Liver (tissue), 9 donors: ENCODE results near the gene CDH23. TPM values are rescaled to one million over a fixed set of nuclear protein-coding genes. Genes with fewer than 3 reads are reported as not detected.

Source experiments
- DNase-seq: peaks from one replicate; pipeline ENCODE4 v3.0.0-alpha.2; 2017; ENCODE audit warnings: low spot score
- H3K27ac ChIP-seq, 2 donors: one replicate each; pipeline ENCODE4 v1.7.0; 2013; ENCODE audit warnings: inconsistent platforms in 2 of 2, low read length in 2 of 2, control low read depth in 1 of 2, low read depth in 1 of 2, mild to moderate bottlenecking in 1 of 2
- H3K27me3 ChIP-seq, 4 donors: one replicate each; pipeline versions ENCODE4 v1.6.1 to v1.7.0; 2013; ENCODE audit warnings: low read length in 3 of 4, inconsistent platforms in 1 of 4, mild to moderate bottlenecking in 1 of 4, moderate library complexity in 1 of 4; ENCODE audit not compliant: control insufficient read depth in 4 of 4, insufficient read depth in 4 of 4
- H3K36me3 ChIP-seq, 4 donors: one replicate each; pipeline versions ENCODE4 v1.6.1 to v1.7.0; 2013; ENCODE audit warnings: low read length in 3 of 4, mild to moderate bottlenecking in 3 of 4, low read depth in 1 of 4, moderate library complexity in 1 of 4; ENCODE audit not compliant: control insufficient read depth in 4 of 4, insufficient read depth in 3 of 4
- H3K4me1 ChIP-seq, 4 donors: one replicate each; pipeline versions ENCODE4 v1.6.1 to v1.7.0; 2013; ENCODE audit warnings: low read length in 3 of 4, mild to moderate bottlenecking in 3 of 4, moderate library complexity in 1 of 4; ENCODE audit not compliant: control insufficient read depth in 4 of 4, insufficient read depth in 4 of 4
- H3K4me3 ChIP-seq, 3 donors: one replicate each; pipeline versions ENCODE4 v1.6.1 to v1.7.0; 2013; ENCODE audit warnings: low read length in 3 of 3, control low read depth in 1 of 3, low read depth in 1 of 3, mild to moderate bottlenecking in 1 of 3
- H3K9ac ChIP-seq, 2 donors: one replicate each; pipeline ENCODE4 v1.7.0; 2013; ENCODE audit warnings: low read length in 2 of 2, mild to moderate bottlenecking in 2 of 2, moderate library complexity in 2 of 2, control low read depth in 1 of 2, low read depth in 1 of 2
- H3K9me3 ChIP-seq, 4 donors: one replicate each; pipeline versions ENCODE4 v1.6.1 to v1.7.0; 2013; ENCODE audit warnings: low read length in 3 of 4; ENCODE audit not compliant: control insufficient read depth in 4 of 4
- ATF3 ChIP-seq: IDR thresholded peaks from 2 replicates; pipeline ENCODE4 v1.6.1; 2016; ENCODE audit warnings: antibody characterized with exemption
- CTCF ChIP-seq: fragments of 150-350 bp; IDR thresholded peaks from 2 replicates; pipeline ENCODE4 v1.5.1; 2017; ENCODE audit warnings: improper control_type of control experiment, low read depth, low read length; ENCODE audit not compliant: missing input control
- EGR1 ChIP-seq, 2 donors: IDR thresholded peaks; 2 replicates each; pipeline ENCODE4 v1.6.1; 2016 to 2018; ENCODE audit warnings: antibody characterized with exemption in 2 of 2, low read depth in 2 of 2
- FOXA1 ChIP-seq: IDR thresholded peaks from 2 replicates; pipeline ENCODE4 v1.6.1; 2016; ENCODE audit warnings: antibody characterized with exemption
- FOXA2 ChIP-seq: IDR thresholded peaks from 2 replicates; pipeline ENCODE4 v1.6.1; 2016; ENCODE audit warnings: antibody characterized with exemption
- GABPA ChIP-seq, 2 donors: IDR thresholded peaks in 1 of 2; conservative IDR thresholded peaks in 1 of 2; 2 replicates each; pipeline ENCODE4 v1.6.1; 2016; ENCODE audit warnings: antibody characterized with exemption in 2 of 2, mild to moderate bottlenecking in 1 of 2, moderate library complexity in 1 of 2
- HNF4A ChIP-seq, 2 donors: conservative IDR thresholded peaks; 2 replicates each; pipeline ENCODE4 v1.6.1; 2016; ENCODE audit warnings: antibody characterized with exemption in 2 of 2, mild to moderate bottlenecking in 2 of 2
- HNF4G ChIP-seq: IDR thresholded peaks from 2 replicates; pipeline ENCODE4 v1.6.1; 2016; ENCODE audit warnings: antibody characterized with exemption
- JUND ChIP-seq, 2 donors: IDR thresholded peaks; 2 replicates each; pipeline ENCODE4 v1.6.1; 2016; ENCODE audit warnings: antibody characterized with exemption in 2 of 2
- MAX ChIP-seq: IDR thresholded peaks from 2 replicates; pipeline ENCODE4 v1.6.1; 2016; ENCODE audit warnings: antibody characterized with exemption
- NR2F2 ChIP-seq: IDR thresholded peaks from 2 replicates; pipeline ENCODE4 v1.6.1; 2016; ENCODE audit warnings: antibody characterized with exemption
- RAD21 ChIP-seq, 2 donors: IDR thresholded peaks; 2 replicates each; pipeline ENCODE4 v1.6.1; 2016; ENCODE audit warnings: antibody characterized with exemption in 2 of 2, mild to moderate bottlenecking in 2 of 2
- REST ChIP-seq: IDR thresholded peaks from 2 replicates; pipeline ENCODE4 v1.6.1; 2016; ENCODE audit warnings: antibody characterized with exemption, mild to moderate bottlenecking
- RXRA ChIP-seq, 2 donors: IDR thresholded peaks; 2 replicates each; pipeline ENCODE4 v1.6.1; 2017 to 2018; ENCODE audit warnings: antibody characterized with exemption in 2 of 2, mild to moderate bottlenecking in 1 of 2
- SP1 ChIP-seq: IDR thresholded peaks from 2 replicates; pipeline ENCODE4 v1.6.1; 2018; ENCODE audit warnings: antibody characterized with exemption, mild to moderate bottlenecking
- TAF1 ChIP-seq: conservative IDR thresholded peaks from 2 replicates; pipeline ENCODE4 v1.6.1; 2016; ENCODE audit warnings: antibody characterized with exemption, mild to moderate bottlenecking
- YY1 ChIP-seq: IDR thresholded peaks from 2 replicates; pipeline ENCODE4 v1.6.1; 2016; ENCODE audit warnings: antibody characterized with exemption, mild to moderate bottlenecking
- ZBTB33 ChIP-seq: IDR thresholded peaks from 2 replicates; pipeline ENCODE4 v1.6.1; 2016; ENCODE audit warnings: antibody characterized with exemption
- WGBS: extraction: QIAGEN DNeasy Blood & Tissue Kit; methylation state at CpG from one replicate; pipeline ENCODE4 v1.1.7; 2013; 5-methylcytosine and 5-hydroxymethylcytosine counted together
- polyA plus RNA-seq, 2 donors: library from polyadenylated mRNA; stranded (reverse) in 1 of 2; unstranded in 1 of 2; fragments of 200-250 nt in 1 of 2; fragments of >200 nt in 1 of 2; fragmentation: Nextera tagmentation in 1 of 2; extraction: Ambion mirVana in 1 of 2; gene quantifications; one replicate each; pipeline versions ENCODE4 v1.2.1 to v1.2.3, GENCODE V29; 2013 to 2015
- total RNA-seq, 2 donors: library from RNA; depleted of rRNA; stranded (reverse); fragments of >200 nt; gene quantifications; one replicate each; pipeline ENCODE4 v1.2.3, GENCODE V29; 2014
- donor health status: healthy.
- donor health status: healthy.
- donor health status: healthy.
- donor health status: healthy.
- donor health status: healthy.

CDH23 gene
- total and polyA plus RNA-seq, 4 donors, result 1.5 to 4.7 (median 3.4) TPM

GRCh38 chr10:71693377-71693776, 296.7 kb downstream of the CDH23 start:
- H3K27me3 ChIP-seq, result no peaks in the 10 kb centered on the region
- H3K36me3 ChIP-seq, result peaks cover 0 to 8% (median 1%) of the 10 kb centered on the region in 4 donors
- no peak for DNase-seq
- no peak overlapping the region for H3K4me3 ChIP-seq
- H3K9me3 ChIP-seq, result no peaks in the 10 kb centered on the region
- no peaks in the 10 kb centered on the region for H3K4me1 ChIP-seq
- TF ChIP-seq JUND (IDR thresholded peaks at IDR 0.05) (peak in 1 of 2 donors; percentile 20), NR2F2 (no peak)
- WGBS, result 69% methylated on average over 5 of the region's 5 CpGs
- no peak overlapping the region for H3K9ac ChIP-seq
- H3K27ac ChIP-seq, result no peak overlapping the region

GRCh38 chr10:71694039-71694501, 297.4 kb downstream of the CDH23 start:
- no peak for TF ChIP-seq ZBTB33
- Histone ChIP-seq H3K27me3 (no peaks in the 10 kb centered on the region), H3K36me3 (peaks cover 0 to 8% (median 1%) of the 10 kb centered on the region in 4 donors), H3K27ac (peak overlapping the region in 1 of 2 donors; percentile 27), H3K9me3 (no peaks in the 10 kb centered on the region), H3K4me3 (no peak overlapping the region), H3K9ac (no peak overlapping the region), H3K4me1 (no peaks in the 10 kb centered on the region)
- no peak for DNase-seq
- 89% methylated on average over 18 of the region's 18 CpGs for WGBS

GRCh38 chr10:71694567-71694968, 297.8 kb downstream of the CDH23 start:
- Histone ChIP-seq H3K4me3 (no peak overlapping the region), H3K36me3 (peaks cover 0 to 8% (median 1%) of the 10 kb centered on the region in 4 donors), H3K27me3 (no peaks in the 10 kb centered on the region), H3K4me1 (no peaks in the 10 kb centered on the region), H3K27ac (peak overlapping the region in 1 of 2 donors; percentile 27), H3K9me3 (no peaks in the 10 kb centered on the region), H3K9ac (no peak overlapping the region)
- no peak for DNase-seq
- TF ChIP-seq NR2F2 (no peak), HNF4G (no peak), YY1 (no peak), MAX (no peak), EGR1 (IDR thresholded peaks at IDR 0.05; ENCODE audit: low read depth in 2 of 2) (no peak), ZBTB33 (no peak), ATF3 (no peak), HNF4A (conservative IDR thresholded peaks at IDR 0.05) (no peak), RAD21 (IDR thresholded peaks at IDR 0.05) (no peak), TAF1 (no peak), SP1 (no peak), JUND (IDR thresholded peaks at IDR 0.05) (no peak), FOXA1 (no peak), RXRA (IDR thresholded peaks at IDR 0.05) (no peak), CTCF (no peak), FOXA2 (no peak), GABPA (IDR thresholded peaks at IDR 0.05 in 1 of 2, conservative IDR thresholded peaks at IDR 0.05 in 1 of 2) (no peak), REST (no peak)
- WGBS, result 72% methylated on average over 10 of the region's 10 CpGs
